IgD-negative memory B cell (primary cell): Measurements from ENCODE around the gene TMPRSS15. TPM values are rescaled to one million over a fixed set of nuclear protein-coding genes. Genes with fewer than 3 reads are reported as not detected.
A peak's percentile ranks its signal among the peaks of the same experiment; 100 is the strongest.

Experiments used
- H3K27ac Mint-ChIP-seq, 3 donors: one replicate each; pipeline ENCODE4 v1.8.0; 2020 to 2022; ENCODE audit warnings: mild to moderate bottlenecking in 3 of 3, mixed read lengths in 3 of 3, moderate library complexity in 1 of 3
- H3K27me3 Mint-ChIP-seq: one replicate; pipeline ENCODE4 v1.8.0; 2021; ENCODE audit warnings: mixed read lengths
- H3K36me3 Mint-ChIP-seq: one replicate; pipeline ENCODE4 v1.8.0; 2020; ENCODE audit warnings: mild to moderate bottlenecking, mixed read lengths
- H3K4me1 Mint-ChIP-seq, 3 donors: one replicate each; pipeline ENCODE4 v1.8.0; 2020 to 2022; ENCODE audit warnings: mixed read lengths in 3 of 3, mild to moderate bottlenecking in 1 of 3
- H3K4me3 Mint-ChIP-seq, 4 donors: one replicate each; pipeline ENCODE4 v1.8.0; 2020 to 2022; ENCODE audit warnings: mild to moderate bottlenecking in 4 of 4, mixed read lengths in 4 of 4, moderate library complexity in 3 of 4
- H3K9me3 Mint-ChIP-seq, 3 donors: one replicate each; pipeline ENCODE4 v1.8.0; 2020 to 2021; ENCODE audit warnings: mixed read lengths in 3 of 3, mild to moderate bottlenecking in 1 of 3
- polyA plus RNA-seq: library from polyadenylated mRNA; unstranded; fragments of 300-500 nt; fragmentation: Illumina TruSeq; gene quantifications from one replicate; pipeline ENCODE4 v1.2.3, GENCODE V29; 2021

The TMPRSS15 gene
- polyA plus RNA-seq, 1 donor from 2014 or later, result not detected

DNA sequence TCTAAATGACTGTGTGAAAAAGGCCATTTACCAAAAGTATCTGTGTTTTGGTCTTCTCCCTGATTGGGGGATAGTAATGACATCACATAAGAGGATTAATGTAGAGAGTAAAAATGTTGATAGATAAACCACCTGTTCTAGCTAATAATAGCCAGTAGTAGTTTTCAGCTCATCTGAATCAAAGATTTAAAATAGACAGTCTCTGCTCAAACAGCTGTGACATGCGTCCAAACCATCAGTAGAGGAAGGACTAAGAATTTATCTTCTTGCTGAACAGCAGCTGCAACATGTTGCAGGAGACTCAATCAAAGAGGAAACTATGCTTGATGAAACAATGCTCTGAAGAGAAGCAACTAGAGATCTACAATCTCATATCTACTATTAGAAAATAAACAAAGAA lies 21.4 kb downstream of the TMPRSS15 start:
- Mint-ChIP-seq H3K4me3 (no peak overlapping the region), H3K4me1 (no peaks in the 10 kb centered on the region), H3K36me3 (peaks cover 4% of the 10 kb centered on the region), H3K27me3 (no peaks in the 10 kb centered on the region), H3K27ac (no peak overlapping the region), H3K9me3 (no peaks in the 10 kb centered on the region)

- Mint-ChIP-seq H3K9me3 (no peaks in the 10 kb centered on the region), H3K4me1 (no peaks in the 10 kb centered on the region), H3K4me3 (no peak overlapping the region), H3K36me3 (no peaks in the 10 kb centered on the region), H3K27ac (no peak overlapping the region), H3K27me3 (no peaks in the 10 kb centered on the region)
These were observed 30.0 kb downstream of the TMPRSS15 start for GRCh38 chr21:18373606-18374005.

GRCh38 chr21:18370301-18370700 lies 33.3 kb downstream of the TMPRSS15 start:
- no peaks in the 10 kb centered on the region for H3K27me3 Mint-ChIP-seq
- no peaks in the 10 kb centered on the region for H3K4me1 Mint-ChIP-seq
- no peaks in the 10 kb centered on the region for H3K36me3 Mint-ChIP-seq
- no peak overlapping the region for H3K27ac Mint-ChIP-seq
- H3K9me3 Mint-ChIP-seq, result no peaks in the 10 kb centered on the region
- H3K4me3 Mint-ChIP-seq, result no peak overlapping the region

DNA sequence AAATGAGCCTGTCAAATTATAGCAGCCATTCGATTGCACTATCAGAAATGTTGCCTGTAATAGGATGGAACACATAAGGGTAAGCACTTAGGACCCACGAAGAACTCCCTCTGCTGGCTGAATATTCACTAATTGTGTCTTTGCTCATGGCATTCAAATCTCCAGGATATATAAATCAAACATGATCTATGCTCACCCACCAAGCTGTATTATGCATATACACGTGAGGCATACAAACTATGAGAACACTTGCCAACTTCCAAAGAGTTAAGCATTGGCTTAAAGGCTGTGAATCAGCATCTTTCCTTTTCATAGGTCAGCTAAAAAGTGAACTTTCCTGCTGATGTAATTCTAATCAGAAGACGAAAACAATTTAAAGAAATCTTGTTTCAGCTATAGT lies 34.5 kb downstream of the TMPRSS15 start:
- Mint-ChIP-seq H3K4me1 (no peaks in the 10 kb centered on the region), H3K9me3 (no peaks in the 10 kb centered on the region), H3K27me3 (no peaks in the 10 kb centered on the region), H3K36me3 (no peaks in the 10 kb centered on the region), H3K27ac (no peak overlapping the region), H3K4me3 (no peak overlapping the region)

GRCh38 chr21:18368205-18368604 lies 35.4 kb downstream of the TMPRSS15 start:
- no peaks in the 10 kb centered on the region for H3K9me3 Mint-ChIP-seq
- no peak overlapping the region for H3K4me3 Mint-ChIP-seq
- H3K27ac Mint-ChIP-seq, result no peak overlapping the region
- no peaks in the 10 kb centered on the region for H3K4me1 Mint-ChIP-seq
- no peaks in the 10 kb centered on the region for H3K27me3 Mint-ChIP-seq
- H3K36me3 Mint-ChIP-seq, result no peaks in the 10 kb centered on the region

GRCh38 chr21:18356801-18357200 lies 46.8 kb downstream of the TMPRSS15 start:
- no peak overlapping the region for H3K4me3 Mint-ChIP-seq
- H3K27ac Mint-ChIP-seq, result no peak overlapping the region
- peaks cover 0 to 13% (median 2%) of the 10 kb centered on the region in 3 donors for H3K9me3 Mint-ChIP-seq
- H3K4me1 Mint-ChIP-seq, result no peaks in the 10 kb centered on the region
- no peaks in the 10 kb centered on the region for H3K36me3 Mint-ChIP-seq
- H3K27me3 Mint-ChIP-seq, result no peaks in the 10 kb centered on the region

GRCh38 chr21:18354947-18355346 lies 48.6 kb downstream of the TMPRSS15 start:
- peaks cover 0 to 2% (median 1%) of the 10 kb centered on the region in 3 donors for H3K9me3 Mint-ChIP-seq
- no peak overlapping the region for H3K4me3 Mint-ChIP-seq
- H3K4me1 Mint-ChIP-seq, result no peaks in the 10 kb centered on the region
- no peaks in the 10 kb centered on the region for H3K27me3 Mint-ChIP-seq
- H3K27ac Mint-ChIP-seq, result no peak overlapping the region
- H3K36me3 Mint-ChIP-seq, result no peaks in the 10 kb centered on the region

- peaks cover 0 to 2% (median 1%) of the 10 kb centered on the region in 3 donors for H3K9me3 Mint-ChIP-seq
- H3K4me3 Mint-ChIP-seq, result no peak overlapping the region
- peak overlapping the region in 1 of 3 donors; percentile 64 for H3K27ac Mint-ChIP-seq
- no peaks in the 10 kb centered on the region for H3K27me3 Mint-ChIP-seq
- no peaks in the 10 kb centered on the region for H3K36me3 Mint-ChIP-seq
- no peaks in the 10 kb centered on the region for H3K4me1 Mint-ChIP-seq
These were observed 53.4 kb downstream of the TMPRSS15 start for GRCh38 chr21:18350216-18350615.

- Mint-ChIP-seq H3K4me3 (no peak overlapping the region), H3K27me3 (no peaks in the 10 kb centered on the region), H3K36me3 (no peaks in the 10 kb centered on the region), H3K4me1 (no peaks in the 10 kb centered on the region), H3K9me3 (peaks cover 0 to 2% (median 1%) of the 10 kb centered on the region in 3 donors), H3K27ac (no peak overlapping the region)
These were observed 54.1 kb downstream of the TMPRSS15 start for GRCh38 chr21:18349468-18349867.

GRCh38 chr21:18340387-18340942 lies 63.1 kb downstream of the TMPRSS15 start:
- Mint-ChIP-seq H3K36me3 (no peaks in the 10 kb centered on the region), H3K27me3 (no peaks in the 10 kb centered on the region), H3K27ac (no peak overlapping the region), H3K9me3 (peaks cover 0 to 2% (median 0%) of the 10 kb centered on the region in 3 donors), H3K4me1 (no peaks in the 10 kb centered on the region), H3K4me3 (no peak overlapping the region)

GRCh38 chr21:18335651-18336236 lies 67.8 kb downstream of the TMPRSS15 start:
- Mint-ChIP-seq H3K36me3 (no peaks in the 10 kb centered on the region), H3K27me3 (no peaks in the 10 kb centered on the region), H3K27ac (no peak overlapping the region), H3K9me3 (no peaks in the 10 kb centered on the region), H3K4me1 (no peaks in the 10 kb centered on the region), H3K4me3 (no peak overlapping the region)

GRCh38 chr21:18334066-18334465 lies 69.5 kb downstream of the TMPRSS15 start:
- Mint-ChIP-seq H3K4me3 (no peak overlapping the region), H3K36me3 (no peaks in the 10 kb centered on the region), H3K27ac (no peak overlapping the region), H3K27me3 (no peaks in the 10 kb centered on the region), H3K4me1 (no peaks in the 10 kb centered on the region), H3K9me3 (no peaks in the 10 kb centered on the region)

DNA sequence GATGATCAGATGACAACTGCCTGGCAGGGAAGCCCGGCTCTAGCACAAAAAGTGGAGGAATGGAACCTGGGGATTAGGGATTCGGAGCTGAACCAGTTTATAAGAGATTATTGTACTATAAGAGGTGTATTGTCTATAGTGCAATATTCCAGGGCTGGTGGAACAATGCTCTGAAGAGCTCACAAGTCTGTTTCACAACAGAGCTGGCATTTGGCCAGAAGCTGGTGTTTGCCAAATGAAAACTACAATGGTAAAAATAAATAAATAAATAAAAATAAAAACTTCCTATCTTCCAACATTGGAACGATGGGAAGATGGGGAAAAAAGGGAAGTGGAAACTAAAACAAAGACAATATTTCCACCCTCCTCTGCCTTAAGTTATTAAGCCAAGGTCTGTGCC lies 85.4 kb downstream of the TMPRSS15 start:
- Mint-ChIP-seq H3K4me3 (no peak overlapping the region), H3K9me3 (peaks cover 2 to 7% (median 4%) of the 10 kb centered on the region in 3 donors), H3K27ac (no peak overlapping the region), H3K4me1 (no peaks in the 10 kb centered on the region), H3K36me3 (no peaks in the 10 kb centered on the region), H3K27me3 (no peaks in the 10 kb centered on the region)

DNA sequence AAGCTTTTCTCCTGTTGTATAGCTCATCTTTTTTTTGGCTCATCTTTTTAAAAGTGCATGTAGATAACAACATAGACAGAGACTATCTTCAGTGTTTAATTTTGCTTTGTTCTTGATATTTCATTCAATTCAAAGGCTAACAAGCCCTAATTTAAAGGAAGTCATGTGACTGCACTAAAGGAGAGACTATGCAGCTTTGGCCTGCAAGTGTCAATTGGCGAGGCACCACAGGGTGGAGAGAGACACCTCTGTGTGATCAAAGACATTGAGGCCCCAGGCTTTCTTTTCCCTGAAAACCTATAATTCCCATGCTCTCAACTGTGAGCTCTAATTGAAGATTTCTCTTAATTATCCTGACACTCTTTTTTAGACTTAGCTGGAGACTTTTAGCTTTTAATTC lies 105.4 kb downstream of the TMPRSS15 start:
- no peaks in the 10 kb centered on the region for H3K36me3 Mint-ChIP-seq
- no peaks in the 10 kb centered on the region for H3K27me3 Mint-ChIP-seq
- no peak overlapping the region for H3K27ac Mint-ChIP-seq
- H3K4me3 Mint-ChIP-seq, result no peak overlapping the region
- no peaks in the 10 kb centered on the region for H3K9me3 Mint-ChIP-seq
- H3K4me1 Mint-ChIP-seq, result peaks cover 0 to 4% (median 0%) of the 10 kb centered on the region in 3 donors

GRCh38 chr21:18294100-18294499 lies 109.5 kb downstream of the TMPRSS15 start:
- Mint-ChIP-seq H3K4me1 (no peaks in the 10 kb centered on the region), H3K36me3 (no peaks in the 10 kb centered on the region), H3K9me3 (no peaks in the 10 kb centered on the region), H3K27me3 (no peaks in the 10 kb centered on the region), H3K4me3 (no peak overlapping the region), H3K27ac (no peak overlapping the region)

DNA sequence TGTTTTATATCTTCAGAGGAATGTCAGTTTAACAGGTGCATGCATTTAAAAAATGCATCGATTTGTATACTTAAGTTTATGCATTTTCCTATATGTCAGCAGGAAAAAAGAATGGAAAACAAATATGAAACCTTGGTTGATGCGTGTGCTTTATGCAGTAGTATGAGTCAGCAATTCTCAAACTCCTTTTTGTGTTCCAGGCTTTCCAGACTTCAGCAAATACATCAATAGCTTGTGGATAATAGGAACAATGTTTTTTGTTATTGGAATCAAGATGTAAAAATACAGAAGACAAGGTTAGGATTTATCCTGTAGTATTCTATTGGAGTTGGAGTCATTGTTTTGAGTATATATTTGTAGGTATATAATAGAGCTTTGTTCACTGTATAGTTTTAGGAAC lies 113.7 kb downstream of the TMPRSS15 start:
- Mint-ChIP-seq H3K4me1 (peaks cover 0 to 1% (median 0%) of the 10 kb centered on the region in 3 donors), H3K36me3 (no peaks in the 10 kb centered on the region), H3K27ac (no peak overlapping the region), H3K9me3 (peaks cover 0 to 8% (median 0%) of the 10 kb centered on the region in 3 donors), H3K27me3 (no peaks in the 10 kb centered on the region), H3K4me3 (no peak overlapping the region)
